LNCaP clone FGC (cell line): Measurements from ENCODE around the gene TNFSF9.

Experiments
- DNase-seq: peaks from one replicate; pipeline ENCODE4 v3.0.0-alpha.2; 2011; ENCODE audit warnings: low read depth
- H3K4me3 ChIP-seq: 2 replicates; pipeline ENCODE4 v1.5.1; 2011; ENCODE audit warnings: mild to moderate bottlenecking, low read depth, low read length, control low read depth
- CTCF ChIP-seq: IDR thresholded peaks from 2 replicates; pipeline ENCODE4 v1.5.1; 2012; ENCODE audit warnings: mild to moderate bottlenecking; ENCODE audit not compliant: control insufficient read depth, insufficient read depth; ENCODE audit errors: extremely low read depth

TNFSF9 gene

DNA sequence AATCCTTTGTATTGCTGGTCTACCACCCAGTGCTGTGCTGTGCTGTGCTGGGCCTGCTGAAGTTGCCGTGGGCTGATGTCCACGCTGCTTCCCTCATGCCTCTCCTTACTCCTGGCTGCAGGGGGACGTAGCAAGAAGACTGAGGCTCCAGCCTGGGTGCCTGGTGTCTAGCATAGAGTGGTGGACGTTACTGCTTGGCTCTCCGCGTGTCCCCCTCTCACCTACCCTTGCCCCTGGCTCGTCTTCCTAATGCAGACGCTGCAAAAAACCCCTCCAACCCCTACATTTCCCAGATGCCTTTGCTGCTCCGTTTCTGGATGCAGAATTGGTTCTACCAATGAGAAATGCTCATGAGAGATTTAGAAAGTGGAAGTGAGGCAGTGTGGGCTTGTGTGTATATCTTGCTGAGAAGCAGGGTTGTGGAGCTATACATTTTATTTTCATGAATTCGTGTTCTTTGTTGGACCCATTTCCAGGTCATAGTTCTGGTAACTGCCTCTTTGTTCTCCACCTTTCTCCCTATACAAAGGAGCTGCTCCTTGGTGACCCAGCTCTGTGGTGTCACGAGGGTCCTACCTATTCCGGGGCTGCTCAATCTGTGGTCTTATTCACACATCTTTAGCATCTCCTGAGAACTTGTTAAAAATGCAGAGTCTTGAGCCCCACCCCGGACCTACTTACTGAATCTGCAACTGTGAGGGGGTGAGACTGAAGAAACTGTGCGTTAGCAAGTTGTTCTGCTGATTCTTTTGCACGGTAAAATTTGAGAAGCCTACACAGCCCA lies 41.4 kb upstream of the TNFSF9 start:
- no peak for DNase-seq
- no peak overlapping the region for H3K4me3 ChIP-seq
- TF ChIP-seq CTCF: no peak

DNA sequence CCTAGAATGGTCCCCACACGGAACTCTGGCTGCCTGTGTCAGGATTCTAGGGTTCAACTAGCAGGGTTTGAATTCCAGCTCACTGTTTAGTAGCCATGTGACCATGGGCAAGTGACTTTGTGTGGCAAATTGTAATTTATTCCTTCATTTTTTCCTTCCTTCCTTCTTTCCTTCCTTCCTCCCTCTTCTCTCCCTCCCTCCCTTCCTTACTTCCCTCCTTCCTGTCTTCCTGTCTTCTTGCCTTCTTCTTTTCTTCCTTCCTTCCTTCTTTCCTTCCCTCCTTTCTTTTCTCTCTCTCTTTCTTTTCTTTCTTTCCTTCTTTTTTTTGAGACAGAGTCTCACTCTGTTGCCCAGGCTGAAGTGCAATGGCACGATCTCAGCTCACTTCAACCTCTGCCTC lies 40.7 kb upstream of the TNFSF9 start:
- no peak for DNase-seq
- H3K4me3 ChIP-seq: no peak overlapping the region
- no peak for TF ChIP-seq CTCF

DNA sequence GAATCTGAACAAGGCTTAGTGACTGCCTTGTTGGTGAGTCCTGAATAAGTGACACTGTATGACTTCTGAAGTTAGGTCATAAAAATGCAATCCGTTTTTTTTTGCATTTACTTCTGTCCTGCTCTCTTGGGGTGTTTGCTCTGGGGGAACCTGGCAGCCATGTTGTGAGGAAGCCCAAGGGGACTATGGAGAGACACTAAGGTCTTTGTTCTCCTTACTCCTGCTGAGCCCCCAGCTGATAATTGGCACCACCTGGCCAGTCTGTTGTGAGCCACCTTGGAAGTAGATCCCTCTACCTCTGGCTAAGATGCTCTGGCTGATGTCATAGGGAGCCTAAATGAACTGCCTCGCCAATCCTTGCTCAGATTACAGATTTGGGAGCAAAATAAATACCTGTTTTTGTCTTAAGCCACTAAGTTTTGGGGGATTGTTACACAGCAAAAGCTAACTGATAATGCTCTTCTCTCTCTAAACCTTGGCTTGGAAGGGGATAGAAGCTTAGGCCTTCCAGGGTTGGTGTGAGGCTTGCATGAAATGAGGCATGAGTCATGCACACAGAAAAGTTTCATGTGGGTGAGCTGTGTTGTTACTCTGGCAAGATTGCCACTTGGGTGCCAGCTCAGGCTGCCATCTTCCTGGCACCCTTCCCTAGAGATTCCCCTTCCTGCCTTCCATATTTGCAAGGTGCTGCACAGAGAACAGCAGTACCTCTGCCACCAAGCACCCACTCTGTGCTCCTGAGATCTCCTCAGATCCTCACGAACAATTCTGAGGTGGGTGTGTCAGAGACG lies 38.8 kb upstream of the TNFSF9 start:
- TF ChIP-seq CTCF: no peak
- no peak overlapping the region for H3K4me3 ChIP-seq
- DNase-seq: no peak

- H3K4me3 ChIP-seq: no peak overlapping the region
- no peak for DNase-seq
- no peak for TF ChIP-seq CTCF
These were observed 36.3 kb upstream of the TNFSF9 start for GRCh38 chr19:6494438-6495036.

- DNase-seq: no peak
- H3K4me3 ChIP-seq: no peak overlapping the region
- TF ChIP-seq CTCF: no peak
These were observed 34.9 kb upstream of the TNFSF9 start for GRCh38 chr19:6495947-6496346.

DNA sequence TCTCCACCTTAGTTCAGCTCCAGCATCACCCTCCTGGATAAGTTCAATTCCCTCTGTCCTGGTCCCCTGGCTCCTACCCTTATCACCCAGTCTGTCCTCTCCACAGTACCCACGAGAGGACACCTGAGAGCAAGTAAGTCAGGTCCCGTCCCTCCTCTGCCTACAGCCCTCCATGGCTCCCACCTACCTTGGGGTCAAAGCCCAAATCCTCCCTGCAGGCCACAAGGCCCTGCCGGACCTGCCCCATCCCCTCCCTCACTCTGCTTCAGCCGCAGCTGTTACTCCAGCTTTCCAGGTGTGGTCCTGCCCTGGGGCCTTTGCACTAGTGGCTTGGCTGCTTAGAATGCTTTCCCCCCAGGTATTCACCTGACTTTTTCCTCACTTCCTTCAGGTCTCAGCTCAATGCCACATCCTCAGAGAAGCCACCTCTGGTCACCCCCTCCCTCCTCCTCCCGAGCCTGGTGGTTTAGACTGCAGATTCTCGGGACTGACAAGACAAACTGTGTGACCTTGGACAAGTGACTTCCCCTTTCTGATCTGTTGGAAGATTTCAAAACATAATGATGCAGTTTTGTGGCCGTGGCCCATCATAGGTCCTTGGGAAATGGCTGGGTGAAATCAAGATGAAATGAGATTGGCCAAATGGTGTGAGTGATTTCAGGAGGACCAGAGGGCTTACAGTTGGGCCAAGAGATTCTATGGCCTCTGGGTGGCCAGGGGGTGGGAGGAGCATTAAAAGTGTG lies 32.4 kb upstream of the TNFSF9 start:
- no peak for TF ChIP-seq CTCF
- no peak for DNase-seq
- H3K4me3 ChIP-seq: no peak overlapping the region
